ENCODE measurements around the gene CRABP2.
A peak's percentile ranks its signal among the peaks of the same experiment; 100 is the strongest.

CRABP2 gene

DNA sequence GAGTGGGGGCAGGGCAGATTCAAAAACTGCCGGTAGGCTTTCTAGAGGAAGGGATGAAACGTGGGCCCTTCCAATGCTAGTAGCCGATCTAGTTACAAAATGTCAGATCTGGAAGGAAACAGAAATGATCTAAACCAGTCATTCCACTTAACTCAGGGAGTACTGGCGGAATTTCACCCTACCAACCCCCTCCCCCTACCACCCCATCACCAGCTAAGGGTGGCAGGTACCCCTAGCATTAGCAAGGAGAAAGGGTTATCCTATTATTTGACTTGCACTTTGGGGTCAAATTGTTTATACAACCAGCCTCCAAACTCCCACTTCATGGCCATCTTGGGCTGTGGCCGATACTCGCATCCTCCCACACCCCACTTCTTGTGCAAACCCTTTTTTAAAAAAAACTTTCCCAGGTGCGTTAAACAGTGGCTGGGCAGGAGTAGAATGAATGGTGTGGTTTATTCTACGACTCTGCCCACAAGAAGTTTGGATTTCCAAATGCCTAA, 36.1 kb upstream of the CRABP2 start:
- DNase-seq: no peak

DNA sequence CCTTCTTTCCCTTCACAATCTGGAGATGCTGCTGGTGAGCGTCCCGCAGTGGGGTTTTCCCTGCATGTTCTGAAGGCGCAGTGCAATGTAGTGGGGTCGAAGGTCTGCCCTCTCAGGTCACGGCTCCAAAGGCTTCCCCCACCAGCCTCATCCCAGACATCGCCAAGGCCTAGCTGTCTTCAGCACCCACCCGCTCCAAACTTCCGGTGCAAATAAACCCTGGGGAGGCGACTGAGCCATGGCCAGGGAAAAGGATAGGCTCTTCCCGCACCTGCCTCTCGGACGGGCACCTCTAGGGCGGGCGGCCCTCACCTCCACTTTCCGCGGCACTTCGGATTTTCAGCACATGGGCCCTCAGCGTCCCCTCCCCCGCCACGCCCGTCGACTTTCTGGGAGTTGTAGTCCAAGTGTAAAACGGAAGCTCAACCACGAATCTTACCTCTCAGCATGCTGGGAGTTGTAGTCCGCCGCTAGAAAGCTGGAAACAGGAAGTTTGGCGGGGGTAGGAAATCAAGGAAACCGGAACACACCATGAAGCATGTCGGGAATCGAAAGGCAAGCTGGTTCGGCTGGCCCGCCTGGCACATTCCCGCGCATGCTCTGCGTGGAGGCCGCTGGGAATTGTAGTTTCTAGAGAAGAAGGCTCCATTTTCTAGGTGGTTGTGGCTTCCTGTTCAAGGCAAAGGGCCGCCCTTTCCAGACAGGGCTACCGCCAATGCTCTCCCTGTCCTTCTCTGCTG, 35.5 kb upstream of the CRABP2 start, which contains the start of gene MRPL24:
TSS of gene MRPL24 (minus strand) at position 348 of the 740 bp plus-strand sequence. CDS start 2,384 bp downstream, outside the sequence.
- DNase-seq: peak; percentile 93

DNA sequence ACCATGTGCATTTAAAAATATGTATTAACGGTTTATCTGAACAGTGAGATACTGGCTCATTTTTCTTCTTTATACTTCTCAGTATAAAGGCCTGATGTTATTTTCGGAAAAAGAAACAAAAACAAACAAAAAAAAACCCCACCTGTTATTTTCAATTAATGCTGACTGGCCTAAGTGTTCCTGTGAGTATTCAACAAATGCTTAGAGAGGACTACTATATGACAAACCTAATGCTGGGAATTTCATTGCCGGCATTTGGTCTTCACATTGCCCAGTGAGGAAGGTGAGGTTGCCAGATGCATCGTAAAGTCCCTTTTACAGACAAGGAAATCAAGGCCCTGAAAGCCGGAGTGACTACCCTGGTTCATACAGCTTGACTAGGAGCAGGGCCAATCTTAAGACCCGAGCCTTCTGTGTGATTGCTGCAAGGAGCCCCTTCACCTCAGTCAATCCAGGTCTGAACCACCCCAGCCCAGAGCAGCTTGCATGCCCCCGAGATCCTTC, 34.9 kb upstream of the CRABP2 start:
- DNase-seq: no peak

DNA sequence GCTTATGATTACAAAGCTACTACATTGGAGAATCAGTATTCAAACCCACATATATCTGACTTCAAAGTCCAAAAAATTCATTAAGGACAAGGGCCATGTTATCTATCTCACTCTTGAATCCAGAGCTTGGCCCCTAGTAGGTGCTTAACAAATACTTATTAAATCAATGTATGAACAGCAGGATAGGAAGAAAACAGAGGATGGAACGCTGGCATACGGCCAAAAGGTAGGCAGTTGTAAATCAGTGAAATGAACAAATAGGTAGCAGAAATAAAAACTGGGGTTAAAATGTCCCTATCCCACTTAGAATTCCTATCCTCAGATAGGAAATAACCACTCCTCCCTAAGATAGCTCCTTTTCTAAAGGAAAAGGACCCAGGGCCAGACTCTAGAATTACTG, 33.5 kb upstream of the CRABP2 start:
- no peak for DNase-seq

DNA sequence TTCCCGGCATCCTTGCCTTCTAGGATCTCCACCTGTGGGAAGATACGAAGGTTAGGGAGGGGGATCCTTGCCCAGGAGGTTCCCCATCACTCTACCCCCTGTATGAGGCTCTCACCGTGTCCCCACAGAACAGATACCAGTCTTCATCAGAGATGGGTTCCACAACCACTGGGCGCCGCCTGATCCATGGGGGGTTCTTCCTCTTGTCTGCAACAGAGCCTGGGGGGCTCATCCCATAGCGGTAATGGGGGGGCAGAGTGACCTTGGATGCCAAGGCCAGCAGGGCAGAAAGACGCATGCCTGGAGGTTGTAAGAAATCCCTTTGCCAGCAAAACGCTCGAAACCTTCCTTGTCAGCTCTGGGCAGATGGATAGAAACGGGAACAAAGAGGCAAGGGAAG, 33.0 kb upstream of the CRABP2 start:
- no peak for DNase-seq

DNA sequence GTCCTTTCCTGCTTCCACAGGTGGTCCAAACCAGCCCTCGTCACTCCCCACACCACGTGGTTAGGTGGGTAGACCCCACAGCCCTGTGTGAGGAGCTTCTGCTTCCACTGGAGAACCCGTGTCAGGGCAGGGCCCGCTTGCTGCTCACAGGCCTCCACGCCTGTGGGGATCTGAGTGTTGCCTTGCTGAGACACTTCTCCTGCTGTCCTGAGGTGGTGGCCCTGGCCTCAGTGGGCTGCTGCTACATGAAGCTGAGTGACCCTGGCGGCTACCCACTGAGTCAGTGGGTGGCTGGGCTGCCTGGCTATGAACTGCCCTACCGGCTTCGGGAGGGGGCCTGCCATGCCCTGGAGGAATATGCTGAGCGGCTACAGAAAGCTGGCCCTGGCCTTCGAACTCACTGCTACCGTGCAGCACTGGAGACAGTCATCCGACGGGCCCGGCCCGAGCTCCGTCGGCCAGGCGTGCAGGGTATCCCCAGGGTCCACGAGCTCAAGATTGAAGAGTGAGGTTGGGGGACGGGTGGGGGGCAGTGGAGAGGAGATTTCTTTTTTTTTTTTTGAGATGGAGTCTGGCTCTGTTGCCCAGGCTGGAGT, 28.7 kb upstream of the CRABP2 start:
- DNase-seq: no peak

DNA sequence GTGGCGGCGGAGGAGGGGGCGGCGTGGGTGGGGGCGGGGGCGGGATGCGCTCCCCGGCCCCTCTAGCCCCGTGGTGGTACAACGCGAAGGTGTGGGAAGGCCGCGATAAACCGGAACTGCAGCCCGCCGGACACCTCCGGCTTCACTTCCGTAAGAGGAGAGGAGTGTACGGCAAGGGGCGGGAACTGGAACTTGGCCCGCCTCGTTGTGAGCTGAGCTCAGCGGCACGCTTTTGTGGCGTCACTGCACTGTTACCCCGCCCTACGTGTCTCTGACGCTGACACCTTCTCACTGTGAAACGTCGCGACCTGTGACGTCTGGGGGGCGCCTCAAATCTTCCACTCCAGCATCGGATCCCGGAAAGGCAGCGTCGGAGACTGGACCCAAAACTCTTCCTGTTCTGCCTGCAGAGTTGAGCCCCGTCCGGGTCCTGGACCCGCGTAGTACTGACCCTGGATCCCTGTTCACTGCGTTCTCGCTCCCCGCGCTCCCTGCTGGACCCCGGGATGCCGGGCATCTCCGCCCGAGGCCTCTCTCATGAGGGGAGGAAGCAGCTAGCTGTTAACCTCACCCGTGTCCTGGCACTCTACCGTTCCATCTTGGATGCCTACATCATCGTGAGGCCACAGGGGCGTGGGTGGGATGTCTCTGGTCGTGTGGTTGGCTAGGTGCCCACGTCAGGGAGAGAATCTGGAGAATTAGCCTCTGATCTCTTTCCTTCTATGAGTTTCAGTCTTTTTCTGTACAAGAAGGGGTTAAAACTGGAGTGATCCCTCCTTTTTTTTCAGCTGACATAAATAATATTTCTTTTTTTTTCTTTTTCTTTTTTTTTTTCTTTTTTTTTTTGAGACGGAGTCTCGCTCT, 23.4 kb upstream of the CRABP2 start, which contains the start of gene ISG20L2:
TSS of gene ISG20L2 (minus strand) at position 168 of the 864 bp plus-strand sequence. CDS start 1,114 bp downstream, outside the sequence.
- DNase-seq: peak; percentile 92

DNA sequence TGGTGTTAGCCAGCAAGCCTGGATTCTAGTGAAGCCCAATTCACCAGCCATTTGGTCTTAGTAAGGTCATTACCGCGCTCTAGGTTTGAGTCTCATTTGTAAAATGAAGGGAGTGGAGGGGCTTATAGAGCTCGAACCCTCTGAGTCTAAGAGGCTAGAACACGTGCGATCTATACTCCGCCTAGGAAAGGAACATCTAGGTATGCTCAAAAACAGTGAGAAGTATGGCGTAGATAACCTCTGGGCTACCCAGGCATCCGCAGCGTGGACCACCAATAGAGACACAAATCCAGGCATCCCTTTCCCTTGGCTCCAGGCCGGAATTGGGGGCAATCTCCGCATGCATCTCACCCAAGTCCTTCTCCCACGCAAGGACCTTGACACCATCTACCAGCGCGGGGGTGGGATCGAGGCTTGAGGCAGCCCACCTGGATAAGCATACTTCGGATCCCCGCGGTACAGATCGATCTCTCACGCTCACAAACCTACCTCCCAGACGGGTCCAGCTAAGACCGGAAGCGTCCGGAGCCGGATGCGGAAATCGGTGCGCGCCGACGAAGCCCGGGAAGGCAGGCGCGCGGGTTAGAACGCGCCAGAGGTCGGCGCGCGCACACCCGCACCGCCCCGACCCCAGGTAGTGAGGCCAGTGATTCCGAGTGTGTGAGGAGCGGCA, 22.7 kb upstream of the CRABP2 start, which contains the start of gene METTL25B:
TSS of gene METTL25B (plus strand) at position 544 of the 673 bp plus-strand sequence. CDS start 636 bp downstream, outside the sequence.
- no peak for DNase-seq

DNA sequence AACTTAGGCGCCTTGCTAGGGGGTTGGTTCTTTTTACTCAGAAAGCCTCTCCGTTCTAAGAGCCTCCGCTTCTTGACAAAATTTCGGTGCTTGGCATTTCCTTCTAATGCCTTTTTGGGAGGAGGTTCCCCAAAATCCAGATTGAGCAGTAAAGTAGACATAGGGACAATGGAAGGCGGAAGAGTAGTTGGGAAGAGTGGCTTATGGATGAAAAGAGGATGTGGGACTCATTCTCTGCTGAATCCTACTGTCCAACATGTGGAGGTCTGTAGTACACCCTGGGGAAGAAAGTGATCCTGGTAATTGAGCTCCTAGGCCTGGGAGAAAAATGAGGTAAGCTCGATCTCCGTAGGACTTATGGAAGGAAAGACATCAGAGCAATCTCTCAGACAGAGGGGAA, 22.1 kb upstream of the CRABP2 start:
- DNase-seq: no peak

DNA sequence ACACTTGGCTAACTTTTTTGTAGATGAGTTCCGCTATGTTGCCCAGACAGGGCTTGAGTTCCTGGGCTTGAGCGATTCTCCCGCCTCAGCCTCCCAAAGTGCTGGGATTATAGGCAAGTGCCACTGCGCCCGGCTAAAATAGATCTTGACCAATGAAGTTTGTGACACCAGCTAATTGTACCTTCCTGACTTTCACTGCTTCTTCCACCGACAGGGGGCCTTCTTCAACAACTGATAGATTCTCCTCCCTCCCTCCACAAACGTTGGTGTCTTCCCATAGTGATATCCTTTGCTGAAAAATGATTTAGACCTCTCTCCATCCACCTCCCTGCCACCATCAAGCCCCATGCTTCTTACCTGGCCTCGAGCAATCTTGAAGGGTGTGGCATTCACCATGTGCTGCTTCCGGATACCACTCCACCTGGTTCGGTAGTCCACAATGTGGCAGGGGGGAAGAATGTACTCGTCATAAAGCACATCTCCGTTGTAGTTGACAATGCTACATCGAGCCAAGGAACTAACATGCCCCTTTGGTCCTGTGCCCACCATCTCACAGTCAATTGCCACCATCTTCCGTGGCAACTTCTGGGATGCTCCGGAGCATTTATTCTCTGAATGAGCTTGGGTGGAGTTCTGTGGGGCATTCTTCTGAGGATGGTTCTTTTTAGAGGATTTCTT, 21.3 kb upstream of the CRABP2 start:
- DNase-seq: no peak

DNA sequence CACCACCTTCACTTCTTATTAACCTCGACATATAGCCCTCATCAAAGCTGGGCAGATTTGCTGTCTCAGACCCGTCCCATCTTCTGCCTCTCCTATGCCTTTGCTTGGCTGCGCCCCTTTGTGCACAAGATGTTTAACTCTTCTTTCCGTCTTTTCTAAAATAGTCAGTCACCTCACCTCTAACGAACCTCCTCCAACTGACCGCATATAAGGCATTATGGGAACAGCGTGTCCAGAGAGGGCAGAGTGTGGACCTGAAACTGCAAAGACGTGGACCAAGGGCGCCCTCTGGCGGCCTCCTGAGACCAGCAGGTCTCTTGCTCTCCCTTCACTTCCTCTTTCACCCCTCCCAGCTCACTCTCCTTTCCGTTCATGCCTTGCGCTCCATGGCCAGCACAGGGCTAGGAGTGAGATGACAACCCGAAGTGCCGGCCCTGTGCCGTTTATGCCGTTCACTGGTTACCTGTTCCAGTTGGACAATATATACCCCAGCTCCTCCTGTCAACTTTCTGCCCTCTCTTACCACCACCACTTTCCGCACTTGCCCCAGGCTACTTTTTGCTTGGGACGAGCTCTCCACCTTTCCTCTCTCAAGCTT, 20.4 kb upstream of the CRABP2 start:
- DNase-seq: peak; percentile 65

DNA sequence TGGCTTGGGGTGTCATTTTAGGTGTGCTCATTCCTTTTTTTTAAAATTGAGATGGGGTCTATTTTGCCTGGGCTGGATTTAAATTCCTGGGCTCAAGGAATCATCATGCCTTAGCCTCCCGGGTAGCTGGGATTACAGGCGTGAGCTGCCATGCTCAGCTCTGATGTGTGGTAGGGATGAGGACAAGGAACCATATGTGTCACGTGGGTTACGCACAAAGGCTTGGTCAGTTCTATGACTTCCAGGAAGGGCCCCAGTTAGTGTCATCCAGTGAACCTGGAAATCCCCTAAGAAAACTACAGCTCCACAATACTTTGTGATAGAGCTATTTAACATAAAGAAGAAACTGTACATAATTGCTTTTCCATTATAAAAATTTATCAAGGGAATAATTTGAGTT, 16.2 kb upstream of the CRABP2 start:
- DNase-seq: no peak

DNA sequence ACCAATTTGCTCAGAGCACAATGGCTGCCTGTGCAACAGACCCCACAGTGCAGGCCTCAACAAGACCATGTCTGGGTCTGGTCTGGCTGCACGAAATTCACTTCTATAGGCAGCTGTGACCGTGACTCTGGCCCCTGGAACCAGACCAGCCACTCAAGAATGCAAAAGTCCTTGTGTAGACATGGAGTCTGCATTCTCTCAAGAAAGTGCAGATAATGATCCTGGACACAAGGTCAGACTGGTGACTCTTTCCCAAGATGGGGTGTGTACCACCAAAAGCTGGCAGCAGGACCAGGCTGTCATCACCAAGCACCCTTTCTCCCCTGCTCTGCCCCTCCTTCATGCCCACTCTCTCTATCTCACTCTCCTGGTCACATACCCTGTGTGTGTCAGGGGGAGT, 15.7 kb upstream of the CRABP2 start:
- no peak for DNase-seq

DNA sequence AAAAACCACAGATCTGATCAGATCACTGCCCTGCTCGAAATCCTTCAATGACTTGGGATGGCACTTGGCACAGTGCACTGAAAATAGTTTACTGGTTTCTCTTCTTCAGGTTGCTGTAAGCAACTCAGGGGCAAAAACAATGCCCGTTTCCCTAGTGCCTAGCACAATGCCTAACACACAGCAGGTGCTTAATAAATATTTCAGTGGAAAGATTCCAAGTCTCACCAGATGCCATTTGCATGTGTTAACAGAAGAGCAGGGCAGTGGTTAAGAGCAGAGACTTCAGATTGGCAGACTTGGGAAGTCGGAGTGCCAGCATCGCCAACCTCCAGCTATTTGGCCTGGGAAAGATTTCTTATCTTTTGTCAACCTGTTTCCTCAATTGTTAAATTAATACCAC, 12.0 kb upstream of the CRABP2 start:
- no peak for DNase-seq

DNA sequence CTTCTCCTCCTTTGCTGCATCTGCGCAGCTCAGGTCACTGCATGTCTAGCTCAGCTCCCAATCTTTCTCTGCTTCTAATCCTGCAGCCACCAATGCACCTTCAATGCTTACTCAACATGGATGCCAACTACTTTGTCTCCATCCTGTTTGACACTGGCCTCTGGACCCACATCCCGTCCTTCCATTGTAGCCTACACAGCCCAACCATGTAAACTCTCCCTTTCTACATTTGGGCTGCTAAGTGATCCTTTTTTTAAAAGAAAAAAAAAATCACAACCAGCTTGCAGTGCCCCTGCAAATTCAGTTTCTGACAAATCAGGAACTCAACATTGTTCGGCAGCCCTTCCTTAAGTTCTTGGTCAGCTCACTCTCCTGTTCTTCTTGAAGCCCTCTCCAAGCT, 9.4 kb upstream of the CRABP2 start:
- DNase-seq: no peak

DNA sequence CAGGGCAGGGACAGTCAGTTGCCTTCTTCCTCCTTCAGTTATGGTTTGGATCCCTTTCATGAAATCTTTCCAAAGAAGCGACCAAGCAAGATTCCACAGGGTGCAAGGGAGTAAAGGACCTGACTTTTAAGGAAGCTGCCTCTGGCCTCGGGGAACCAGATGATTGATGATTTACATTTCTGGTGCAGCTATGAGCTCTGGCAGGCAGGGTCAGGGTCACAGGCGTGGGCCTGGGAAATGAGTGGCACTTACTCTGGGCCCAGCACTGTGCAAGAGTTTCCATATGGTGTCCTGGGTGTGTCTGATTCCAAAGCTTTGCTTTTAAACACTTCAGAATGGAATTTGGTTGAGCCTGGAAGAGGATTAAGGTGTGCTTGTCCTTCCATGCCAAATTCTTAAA, 7.2 kb upstream of the CRABP2 start:
- no peak for DNase-seq

DNA sequence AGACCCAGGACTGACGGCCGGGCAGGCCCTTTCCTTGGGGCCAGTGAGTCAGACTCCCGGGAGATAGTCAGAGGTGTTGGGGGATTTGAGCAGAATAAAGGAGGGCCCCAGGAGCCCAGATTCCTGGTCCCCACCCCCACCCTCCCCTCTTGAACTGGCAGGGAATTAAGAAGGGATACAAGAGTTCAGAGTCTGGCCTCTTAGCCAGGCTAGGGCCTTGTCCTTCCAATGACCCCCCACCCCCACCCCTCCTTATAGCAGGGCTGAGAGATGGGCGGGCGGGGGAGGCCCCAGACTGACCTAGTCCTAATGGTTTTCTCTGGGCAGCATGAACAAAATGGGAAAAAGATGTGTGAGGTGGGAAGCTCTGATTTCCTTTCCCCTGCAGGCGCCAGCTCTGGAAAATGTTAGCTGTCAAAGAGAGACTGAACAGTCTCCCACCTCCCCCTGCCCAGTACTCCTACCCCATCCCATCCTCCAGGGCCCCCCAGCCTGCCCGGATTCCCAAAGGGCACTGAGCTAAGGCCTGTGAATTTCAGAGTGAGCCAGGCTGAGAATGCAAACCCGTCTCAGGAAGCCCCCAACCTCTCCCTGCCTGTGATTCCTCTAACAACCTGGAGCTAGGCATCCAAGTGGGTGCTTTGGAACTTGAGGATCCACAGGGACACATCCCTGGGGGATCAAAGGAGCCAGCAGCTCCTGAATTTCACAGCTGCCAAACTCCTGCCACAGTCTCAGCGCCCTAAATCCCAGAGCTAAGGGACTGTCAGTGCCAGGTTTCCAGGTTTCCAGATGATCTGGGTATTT, 5.8 kb upstream of the CRABP2 start:
- no peak for DNase-seq

DNA sequence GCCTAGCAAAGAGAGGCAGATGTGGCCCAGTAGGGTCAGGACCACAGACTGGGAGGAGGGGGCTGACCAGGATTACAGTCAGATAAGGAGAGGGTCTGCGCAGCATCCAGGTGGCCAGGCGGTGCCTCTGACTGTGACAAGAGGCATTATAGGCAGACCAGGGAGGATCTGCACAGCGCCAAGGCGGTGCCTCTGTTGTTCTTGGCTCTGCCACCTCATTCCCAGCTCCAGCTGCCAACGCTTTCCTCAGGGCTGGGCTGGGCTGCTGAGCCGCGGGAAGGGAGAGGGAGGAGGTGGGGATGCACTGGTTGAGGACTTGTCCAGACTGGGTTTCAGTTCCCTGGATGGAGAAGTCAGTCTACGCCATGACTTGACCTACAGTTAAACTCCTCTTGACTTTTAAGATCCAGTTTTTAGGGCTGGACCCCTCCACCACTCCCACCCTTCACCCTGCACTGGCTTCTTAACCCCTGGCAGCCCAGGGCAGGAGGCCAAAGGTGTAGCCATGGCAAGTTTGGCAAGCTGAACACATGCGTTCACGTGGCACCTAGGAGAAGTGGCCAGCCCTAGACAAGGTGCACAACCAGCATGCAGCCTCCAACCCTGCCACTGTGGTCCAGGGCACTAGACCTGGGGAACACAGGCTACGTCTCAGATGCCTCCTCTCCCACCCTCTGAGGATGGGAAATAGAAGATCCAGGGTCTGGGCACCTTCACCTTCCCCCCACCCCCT, 4.5 kb upstream of the CRABP2 start:
- DNase-seq: no peak

DNA sequence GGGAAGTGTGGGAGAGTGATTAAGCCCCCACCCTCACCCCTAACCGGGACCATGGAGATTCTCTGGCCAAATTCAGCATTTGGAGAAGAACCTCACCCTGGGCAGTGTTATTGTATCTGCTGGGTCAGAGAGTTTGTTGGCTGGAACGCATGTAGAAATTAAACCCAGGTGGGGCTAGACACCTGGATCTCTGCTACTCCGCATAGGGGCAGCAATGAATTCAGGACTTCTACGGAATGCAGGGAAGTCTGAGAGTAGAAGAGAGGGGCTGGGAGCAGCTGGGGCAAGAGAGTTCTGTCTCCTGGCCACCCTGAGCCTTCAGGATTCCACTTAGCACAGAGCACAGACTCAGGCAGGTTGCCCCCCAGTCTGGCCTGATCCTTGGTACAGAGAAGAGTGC, 3.6 kb upstream of the CRABP2 start:
- no peak for DNase-seq

DNA sequence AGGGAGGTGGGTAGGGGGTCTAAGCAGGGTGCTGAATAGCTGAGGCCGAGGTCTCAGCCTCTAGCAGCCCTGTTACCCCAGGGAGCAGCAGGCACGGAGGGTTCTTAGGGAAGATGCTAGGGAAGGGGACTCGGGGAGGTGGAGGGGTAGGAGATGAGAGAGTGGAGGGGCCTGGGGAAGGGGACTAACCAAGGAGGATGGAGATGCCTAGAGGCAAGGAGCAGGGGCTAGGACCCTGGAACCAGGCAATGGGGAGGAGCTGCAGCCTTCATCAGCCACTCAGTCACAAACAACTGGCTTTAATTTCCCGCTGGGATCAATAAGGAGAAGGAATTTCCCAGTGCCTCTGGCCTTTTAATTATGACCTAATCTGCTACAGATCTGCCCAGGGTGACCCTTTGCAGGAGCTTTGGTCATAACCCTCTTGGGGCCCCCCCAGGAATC, 2.9 kb upstream of the CRABP2 start:
- no peak for DNase-seq
